Ascending aorta (tissue), 2 donors: ENCODE data around the gene ARL15. TPM values are rescaled to one million over a fixed set of nuclear protein-coding genes. Genes with fewer than 3 reads are reported as not detected.

Source experiments
- DNase-seq, 2 donors: peaks; one replicate each; pipeline ENCODE4 v3.0.0-alpha.2; 2019; ENCODE audit warnings: low spot score in 2 of 2
- H3K27ac ChIP-seq, 2 donors: fragments of 200-600 bp; sonication (generic); one replicate each; pipeline ENCODE4 v1.5.1; 2016 to 2017; ENCODE audit warnings: mild to moderate bottlenecking in 1 of 2
- H3K27me3 ChIP-seq: fragments of 200-600 bp; sonication (generic); one replicate; pipeline ENCODE4 v1.5.1; 2017
- H3K36me3 ChIP-seq, 2 donors: fragments of 200-600 bp; sonication (generic); one replicate each; pipeline ENCODE4 v1.5.1; 2016
- H3K4me1 ChIP-seq, 2 donors: fragments of 200-600 bp; sonication (generic); one replicate each; pipeline ENCODE4 v1.5.1; 2016 to 2017; ENCODE audit warnings: mild to moderate bottlenecking in 1 of 2
- H3K4me3 ChIP-seq, 2 donors: fragments of 200-600 bp; sonication (generic); one replicate each; pipeline ENCODE4 v1.5.1; 2016 to 2017; ENCODE audit warnings: mild to moderate bottlenecking in 1 of 2
- H3K9me3 ChIP-seq, 2 donors: fragments of 200-600 bp; sonication (generic); one replicate each; pipeline ENCODE4 v1.5.1; 2016
- intact Hi-C: fragments of 100-400 bp; cut with DNase I; formaldehyde crosslinking; loops from one replicate; pipeline ENCODE4 v1.15.1; 2023
- total RNA-seq: library from RNA; depleted of rRNA; stranded (reverse); fragments of >200 nt; gene quantifications from one replicate; pipeline ENCODE4 v1.1.0, GENCODE V29; 2016
- TF ChIP-seq, protein P1 (sequence below), 3 experiments: fragments of 200-600 bp in 2 of 3; fragments of 450-650 bp in 1 of 3; sonication (generic) in 2 of 3; IDR thresholded peaks; one replicate each; pipeline ENCODE4 v1.5.1; 2016 to 2019; ENCODE audit warnings: antibody characterized with exemption in 3 of 3, mild to moderate bottlenecking in 1 of 3, moderate library complexity in 1 of 3

The ARL15 gene
- total RNA-seq, 1 donor from 2014 or later = 12.5 TPM

- H3K9me3 ChIP-seq = no peaks in the 10 kb centered on the region
- no peaks in the 10 kb centered on the region for H3K27me3 ChIP-seq
- H3K36me3 ChIP-seq = no peaks in the 10 kb centered on the region
- intact Hi-C loops = loop anchor here (5.0 kb wide), 2 partner anchors 163 to 238 kb away; no protein-coding TSS in a partner anchor
- H3K27ac ChIP-seq = no peak overlapping the region
- H3K4me3 ChIP-seq = peak overlapping the region; percentile 26 to 41
- TF ChIP-seq, protein P1, sequence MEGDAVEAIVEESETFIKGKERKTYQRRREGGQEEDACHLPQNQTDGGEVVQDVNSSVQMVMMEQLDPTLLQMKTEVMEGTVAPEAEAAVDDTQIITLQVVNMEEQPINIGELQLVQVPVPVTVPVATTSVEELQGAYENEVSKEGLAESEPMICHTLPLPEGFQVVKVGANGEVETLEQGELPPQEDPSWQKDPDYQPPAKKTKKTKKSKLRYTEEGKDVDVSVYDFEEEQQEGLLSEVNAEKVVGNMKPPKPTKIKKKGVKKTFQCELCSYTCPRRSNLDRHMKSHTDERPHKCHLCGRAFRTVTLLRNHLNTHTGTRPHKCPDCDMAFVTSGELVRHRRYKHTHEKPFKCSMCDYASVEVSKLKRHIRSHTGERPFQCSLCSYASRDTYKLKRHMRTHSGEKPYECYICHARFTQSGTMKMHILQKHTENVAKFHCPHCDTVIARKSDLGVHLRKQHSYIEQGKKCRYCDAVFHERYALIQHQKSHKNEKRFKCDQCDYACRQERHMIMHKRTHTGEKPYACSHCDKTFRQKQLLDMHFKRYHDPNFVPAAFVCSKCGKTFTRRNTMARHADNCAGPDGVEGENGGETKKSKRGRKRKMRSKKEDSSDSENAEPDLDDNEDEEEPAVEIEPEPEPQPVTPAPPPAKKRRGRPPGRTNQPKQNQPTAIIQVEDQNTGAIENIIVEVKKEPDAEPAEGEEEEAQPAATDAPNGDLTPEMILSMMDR (IDR thresholded peaks at IDR 0.05) = peak in 2 of 3 experiments; percentile 25 to 49
- no peak for DNase-seq
- H3K4me1 ChIP-seq = peaks cover 0 to 4% of the 10 kb centered on the region in 2 donors
Measured at GRCh38 chr5:54254482-54255198, 55.7 kb downstream of the ARL15 start.

- no peak for DNase-seq
- no peak overlapping the region for H3K27ac ChIP-seq
- TF ChIP-seq, protein P1 (IDR thresholded peaks at IDR 0.05) = no peak
- H3K4me1 ChIP-seq = peaks cover 0 to 4% of the 10 kb centered on the region in 2 donors
- H3K4me3 ChIP-seq = no peak overlapping the region
- no peaks in the 10 kb centered on the region for H3K9me3 ChIP-seq
- intact Hi-C loops = loop anchor here (5.0 kb wide), 1 partner anchor 165 kb away; no protein-coding TSS in a partner anchor
- no peaks in the 10 kb centered on the region for H3K27me3 ChIP-seq
- H3K36me3 ChIP-seq = no peaks in the 10 kb centered on the region
Measured at GRCh38 chr5:54251981-54252380, 58.4 kb downstream of the ARL15 start.

GRCh38 chr5:54249210-54250028 is 61.0 kb downstream of the ARL15 start:
- Histone ChIP-seq H3K36me3 (no peaks in the 10 kb centered on the region), H3K4me1 (no peaks in the 10 kb centered on the region), H3K27ac (no peak overlapping the region), H3K9me3 (no peaks in the 10 kb centered on the region), H3K4me3 (no peak overlapping the region), H3K27me3 (no peaks in the 10 kb centered on the region)
- no peak for DNase-seq
- intact Hi-C loops = loop anchor here (5.0 kb wide), 1 partner anchor 168 kb away; no protein-coding TSS in a partner anchor
- TF ChIP-seq, protein P1 (IDR thresholded peaks at IDR 0.05) = no peak

GRCh38 chr5:54247226-54247625 is 63.1 kb downstream of the ARL15 start:
- no peak overlapping the region for H3K27ac ChIP-seq
- H3K4me1 ChIP-seq = no peaks in the 10 kb centered on the region
- intact Hi-C loops = no loop called here
- H3K9me3 ChIP-seq = no peaks in the 10 kb centered on the region
- DNase-seq = no peak
- TF ChIP-seq, protein P1 (IDR thresholded peaks at IDR 0.05) = no peak
- H3K27me3 ChIP-seq = no peaks in the 10 kb centered on the region
- H3K36me3 ChIP-seq = no peaks in the 10 kb centered on the region
- no peak overlapping the region for H3K4me3 ChIP-seq

- no peak overlapping the region for H3K4me3 ChIP-seq
- intact Hi-C loops = no loop called here
- TF ChIP-seq, protein P1 (IDR thresholded peaks at IDR 0.05) = peak; percentile 43 to 57 (median 46)
Measured at GRCh38 chr5:54243483-54244080, 66.8 kb downstream of the ARL15 start.

More at GRCh38 chr5:54243483-54244080, 66.8 kb downstream of the ARL15 start:
- no peak overlapping the region for H3K27ac ChIP-seq
- no peaks in the 10 kb centered on the region for H3K36me3 ChIP-seq
- no peaks in the 10 kb centered on the region for H3K4me1 ChIP-seq
- no peaks in the 10 kb centered on the region for H3K9me3 ChIP-seq
- H3K27me3 ChIP-seq = no peaks in the 10 kb centered on the region
- DNase-seq = no peak
